GM12878 (cell line): ENCODE data around the gene GTF2F2. TPM values are rescaled to one million over a fixed set of nuclear protein-coding genes. Genes with fewer than 3 reads are reported as not detected.

Experiments used
- ATAC-seq: fragments of 200-7000 bp; cut with Tn5 transposase; 3 replicates; pipeline ENCODE4 v1.9.1; 2020; ENCODE audit warnings: mild to moderate bottlenecking, moderate library complexity
- BruUV-seq: library from RNA; stranded (reverse); fragments of 400-500 nt; replicated peaks from 2 replicates; lab custom pipeline; 2021; lab: Mats Ljungman, UMichigan
- CTCF ChIA-PET: fragments of 300-600 bp; sonication (Branson Sonifier 250); formaldehyde crosslinking; extraction: SDS; loops from one replicate; lab custom pipeline; 2021; ENCODE audit warnings: inconsistent platforms; lab: Yijun Ruan, JAX
- POLR2A ChIA-PET: fragments of 350-600 bp; formaldehyde crosslinking; extraction: SDS; loops from one replicate; lab custom pipeline; 2021; ENCODE audit warnings: inconsistent platforms; lab: Charles Lee
- RAD21 ChIA-PET: fragments of 300-600 bp; sonication (Branson Sonifier 250); formaldehyde crosslinking; loops from one replicate; lab custom pipeline; 2023; ENCODE audit warnings: antibody characterized with exemption; ENCODE audit not compliant: unreplicated experiment; lab: Charles Lee
- SMC1A ChIA-PET: fragments of 300-600 bp; sonication (Branson Sonifier 250); formaldehyde crosslinking; loops from one replicate; lab custom pipeline; 2023; ENCODE audit not compliant: unreplicated experiment, uncharacterized antibody; lab: Charles Lee
- DNase-seq: peaks from one replicate; pipeline ENCODE4 v3.0.0-alpha.2; 2011; ENCODE audit warnings: low read depth, low spot score
- FAIRE-seq: peaks from 3 replicates; lab custom pipeline; 2011; peaks lifted over from hg19 to GRCh38; lab: Jason Lieb, UNC
- H2AFZ ChIP-seq: 2 replicates; pipeline ENCODE4 v1.6.0; 2011; ENCODE audit warnings: low read depth, low read length, control low read depth; ENCODE audit not compliant: control insufficient read depth
- H3K27ac ChIP-seq: 2 replicates; pipeline ENCODE4 v1.5.1; 2011; ENCODE audit warnings: control low read depth; ENCODE audit not compliant: control insufficient read depth, insufficient read depth
- H3K27me3 ChIP-seq, 2 experiments: replicated peaks in 1 of 2; 2 replicates each; pipeline versions ENCODE4 v1.6.0 to v1.6.1; 2011; ENCODE audit warnings: low read length in 1 of 2; ENCODE audit not compliant: control insufficient read depth in 2 of 2, insufficient read depth in 2 of 2
- H3K36me3 ChIP-seq, 2 experiments: 2 replicates each; pipeline ENCODE4 v1.5.1; 2011; ENCODE audit warnings: low read length in 1 of 2; ENCODE audit not compliant: control insufficient read depth in 2 of 2, insufficient read depth in 2 of 2
- H3K4me1 ChIP-seq: 2 replicates; pipeline ENCODE4 v1.6.1; 2011; ENCODE audit warnings: mild to moderate bottlenecking, low read length, moderate library complexity, mixed read lengths; ENCODE audit not compliant: control insufficient read depth, insufficient read depth
- H3K4me2 ChIP-seq: 2 replicates; pipeline ENCODE4 v1.6.0; 2011; ENCODE audit warnings: control low read depth; ENCODE audit not compliant: control insufficient read depth, insufficient read depth
- H3K4me3 ChIP-seq: fragments of 200-600 bp; sonication (generic); 2 replicates; pipeline ENCODE4 v1.5.1; 2016
- H3K79me2 ChIP-seq: 2 replicates; pipeline ENCODE4 v1.6.0; 2011; ENCODE audit warnings: low read length; ENCODE audit not compliant: control insufficient read depth, insufficient read depth
- H3K9ac ChIP-seq: 2 replicates; pipeline ENCODE4 v1.8.0; 2011; ENCODE audit warnings: low read length, control low read depth, mixed read lengths; ENCODE audit not compliant: control insufficient read depth, insufficient read depth
- H3K9me3 ChIP-seq: replicated peaks from 3 replicates; pipeline ENCODE4 v1.5.1; 2011; ENCODE audit warnings: mild to moderate bottlenecking, low read length; ENCODE audit not compliant: control insufficient read depth, insufficient read depth
- H4K20me1 ChIP-seq: 2 replicates; pipeline ENCODE4 v1.6.0; 2011; ENCODE audit not compliant: control insufficient read depth, insufficient read depth
- ASH2L ChIP-seq: fragments of 300-600, 200-600 bp; sonication (generic); IDR thresholded peaks from 2 replicates; pipeline ENCODE4 v1.6.1; 2017; ENCODE audit warnings: low read depth, mild to moderate bottlenecking, borderline replicate concordance
- ATF7 ChIP-seq: fragments of 450-650 bp; IDR thresholded peaks from 2 replicates; pipeline ENCODE4 v1.6.1; 2016; ENCODE audit warnings: low read depth, mild to moderate bottlenecking
- BMI1 ChIP-seq: fragments of 450-650 bp; IDR thresholded peaks from 2 replicates; pipeline ENCODE4 v1.6.1; 2016; ENCODE audit warnings: mild to moderate bottlenecking, moderate library complexity, borderline replicate concordance
- BRCA1 ChIP-seq: IDR thresholded peaks from 2 replicates; pipeline ENCODE4 v1.6.1; 2011; ENCODE audit warnings: low read depth, low read length, improper control_type of control experiment
- CBFB ChIP-seq: IDR thresholded peaks from 2 replicates; pipeline ENCODE4 v1.6.1; 2016; ENCODE audit warnings: antibody characterized with exemption, low read depth
- CEBPB ChIP-seq, 2 experiments: fragments of 150-350 bp in 1 of 2; IDR thresholded peaks; 2 replicates each; pipeline ENCODE4 v1.6.1; 2012 to 2014; ENCODE audit warnings: low read depth in 2 of 2, low read length in 2 of 2, borderline replicate concordance in 1 of 2, inconsistent platforms in 1 of 2
- MEF2B ChIP-seq: fragments of 450-650 bp; IDR thresholded peaks from 2 replicates; pipeline ENCODE4 v1.6.1; 2018; ENCODE audit warnings: mild to moderate bottlenecking, moderate library complexity; ENCODE audit not compliant: partially characterized antibody, poor library complexity, severe bottlenecking
- PBX3 ChIP-seq: IDR thresholded peaks from 2 replicates; pipeline ENCODE4 v1.6.1; 2011; ENCODE audit warnings: mild to moderate bottlenecking, low read depth, low read length, moderate library complexity; ENCODE audit not compliant: insufficient replicate concordance
- SIX5 ChIP-seq: IDR thresholded peaks from 2 replicates; pipeline ENCODE4 v1.6.1; 2011; ENCODE audit warnings: mild to moderate bottlenecking, low read depth, low read length, moderate library complexity; ENCODE audit not compliant: severe bottlenecking
- SMAD5 ChIP-seq: IDR thresholded peaks from 2 replicates; pipeline ENCODE4 v1.6.1; 2016; ENCODE audit warnings: antibody characterized with exemption, low read depth
- SMARCA5 ChIP-seq: fragments of 450-650 bp; IDR thresholded peaks from 2 replicates; pipeline ENCODE4 v1.6.1; 2017; ENCODE audit warnings: mild to moderate bottlenecking
- SREBF1 ChIP-seq: IDR thresholded peaks from 2 replicates; pipeline ENCODE4 v1.6.1; 2012; ENCODE audit warnings: mild to moderate bottlenecking, low read length
- TARDBP ChIP-seq: IDR thresholded peaks from 2 replicates; pipeline ENCODE4 v1.6.1; 2016; ENCODE audit warnings: borderline replicate concordance
- TBL1XR1 ChIP-seq: IDR thresholded peaks from 2 replicates; pipeline ENCODE4 v1.6.1; 2012; ENCODE audit warnings: low read depth, low read length, improper control_type of control experiment
- USF1 ChIP-seq: IDR thresholded peaks from 2 replicates; pipeline ENCODE4 v1.6.1; 2011; ENCODE audit warnings: borderline replicate concordance, low read depth, mild to moderate bottlenecking, moderate library complexity, mixed read lengths, low read length; ENCODE audit not compliant: insufficient read depth; ENCODE audit errors: extremely low read length
- ZSCAN29 ChIP-seq: fragments of 450-650 bp; IDR thresholded peaks from 2 replicates; pipeline ENCODE4 v1.6.1; 2017; ENCODE audit warnings: mild to moderate bottlenecking, moderate library complexity
- WGBS: methylation state at CpG from one replicate; pipeline ENCODE4 v1.1.6; 2016; ENCODE audit warnings: low lambda C conversion rate; ENCODE audit not compliant: insufficient replicate concordance, insufficient coverage; ENCODE audit errors: missing lambda C conversion rate; 5-methylcytosine and 5-hydroxymethylcytosine counted together
- in situ Hi-C: fragments of 300-500 bp; cut with MboI; formaldehyde crosslinking; loops from 9 replicates; pipeline ENCODE4 v1.14.3; 2018; ENCODE audit warnings: mixed read lengths
- intact Hi-C: fragments of 100-400 bp; cut with micrococcal nuclease; formaldehyde crosslinking; loops from one replicate; pipeline ENCODE4 v1.14.2; 2022; ENCODE audit not compliant: unreplicated experiment
- polyA plus RNA-seq, 11 experiments: library from polyadenylated mRNA; depleted of rRNA in 4 of 11; unstranded in 6 of 11; stranded (reverse) in 5 of 11; fragments of >200 nt; fragmentation: Nextera tagmentation in 4 of 11; fragmentation: Illumina TruSeq in 1 of 11; extraction: Ambion mirVana in 4 of 11; extraction: Trizol in 1 of 11; gene quantifications; 1 replicate in 1 of 11; 2 replicates in 10 of 11; pipeline versions ENCODE4 v1.2.1 to v1.2.3, GENCODE V29; 2011 to 2016; ENCODE audit warnings: inconsistent platforms in 2 of 11, missing spikeins in 2 of 11, low read depth in 1 of 11
- total RNA-seq, 4 experiments: library from RNA; depleted of rRNA in 3 of 4; stranded (reverse); fragments of >200 nt in 3 of 4; fragmentation: Illumina TruSeq in 1 of 4; extraction: Trizol in 1 of 4; gene quantifications; 2 replicates each; pipeline versions ENCODE4 v1.2.1 to v1.2.3, GENCODE V29; 2013 to 2021
- TF ChIP-seq, protein P1 (sequence below): IDR thresholded peaks from 2 replicates; pipeline ENCODE4 v1.6.1; 2011; ENCODE audit warnings: borderline replicate concordance, low read depth, mild to moderate bottlenecking, moderate library complexity, low read length; ENCODE audit not compliant: insufficient read depth, poor library complexity, severe bottlenecking

Gene GTF2F2
- total and polyA plus RNA-seq, 10 of the 15 experiments (the other 5 are each of a cell fraction or from before 2014, with no cell fraction given): 14.5 to 30.8 (median 22.6) TPM

DNA sequence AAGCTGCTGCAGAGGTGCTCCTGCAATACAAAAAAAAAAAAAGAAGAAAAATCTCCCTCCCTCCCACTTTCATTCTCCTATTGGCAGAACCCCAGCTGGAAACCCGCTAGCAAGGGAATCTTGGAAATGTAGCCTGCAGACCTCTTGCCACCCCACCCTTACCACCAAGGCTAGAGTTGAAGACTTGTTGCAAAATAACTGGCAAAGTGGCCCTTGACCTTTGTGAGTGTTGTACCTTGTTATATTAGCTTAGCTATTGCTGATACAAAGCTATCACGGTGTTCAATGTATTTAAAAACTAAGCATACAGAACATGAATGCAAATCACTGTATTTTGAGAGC is 138.0 kb downstream of the GTF2F2 start:
- no peaks in the 10 kb centered on the region; a peak in 1 of 4 replicates for H3K36me3 ChIP-seq
- no peaks in the 10 kb centered on the region for H4K20me1 ChIP-seq
- no TSS peak for BruUV-seq
- ChIA-PET POLR2A (no interaction called here), CTCF (interaction anchor here (0.6 to 1.1 kb wide), 3 partner anchors 9 to 234 kb away, joined by 3 read pairs; no protein-coding TSS in a partner anchor), RAD21 (interaction anchor here (1.2 kb wide), 1 partner anchor 211 kb away, joined by 3 read pairs; no protein-coding TSS in a partner anchor), SMC1A (interaction anchor here (0.9 to 1.9 kb wide), 3 partner anchors 19 to 51 kb away, joined by 3 to 4 read pairs (median 4); no protein-coding TSS in a partner anchor)
- ATAC-seq (no peak), DNase-seq (no peak), FAIRE-seq (no peak)
- no peak overlapping the region for H3K27ac ChIP-seq
- intact Hi-C loops: no loop called here
- H2AFZ ChIP-seq: no peak overlapping the region
- 81% methylated on average over 2 of the region's 2 CpGs for WGBS
- H3K79me2 ChIP-seq: no peaks in the 10 kb centered on the region
- in situ Hi-C loops: no loop called here
- no peak overlapping the region for H3K4me3 ChIP-seq
- H3K27me3 ChIP-seq: no peaks in the 10 kb centered on the region
- H3K9me3 ChIP-seq: no peaks in the 10 kb centered on the region
- peaks cover 4% of the 10 kb centered on the region for H3K4me1 ChIP-seq
- H3K9ac ChIP-seq: no peak overlapping the region
- H3K4me2 ChIP-seq: no peak overlapping the region
- TF ChIP-seq, protein P1, sequence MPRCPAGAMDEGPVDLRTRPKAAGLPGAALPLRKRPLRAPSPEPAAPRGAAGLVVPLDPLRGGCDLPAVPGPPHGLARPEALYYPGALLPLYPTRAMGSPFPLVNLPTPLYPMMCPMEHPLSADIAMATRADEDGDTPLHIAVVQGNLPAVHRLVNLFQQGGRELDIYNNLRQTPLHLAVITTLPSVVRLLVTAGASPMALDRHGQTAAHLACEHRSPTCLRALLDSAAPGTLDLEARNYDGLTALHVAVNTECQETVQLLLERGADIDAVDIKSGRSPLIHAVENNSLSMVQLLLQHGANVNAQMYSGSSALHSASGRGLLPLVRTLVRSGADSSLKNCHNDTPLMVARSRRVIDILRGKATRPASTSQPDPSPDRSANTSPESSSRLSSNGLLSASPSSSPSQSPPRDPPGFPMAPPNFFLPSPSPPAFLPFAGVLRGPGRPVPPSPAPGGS: no peak
- TF ChIP-seq CEBPB (IDR thresholded peaks at IDR 0.05; ENCODE audit: borderline replicate concordance in 1 of 2, low read depth in 2 of 2, low read length in 2 of 2): no peak
- TF ChIP-seq SREBF1: no peak
- TF ChIP-seq SMARCA5: no peak
- no peak for TF ChIP-seq PBX3
- no peak for TF ChIP-seq USF1
- TF ChIP-seq MEF2B: no peak
- TF ChIP-seq SIX5: no peak
- TF ChIP-seq ATF7: no peak
- no peak for TF ChIP-seq ASH2L
- TF ChIP-seq ZSCAN29: no peak
- TF ChIP-seq TARDBP: no peak
- no peak for TF ChIP-seq SMAD5
- TF ChIP-seq CBFB: no peak
- TF ChIP-seq BRCA1: no peak
- no peak for TF ChIP-seq TBL1XR1
- no peak for TF ChIP-seq BMI1
